GM12878 (cell line): ENCODE results near the gene VPS52. TPM values are rescaled to one million over a fixed set of nuclear protein-coding genes. Genes with fewer than 3 reads are reported as not detected.

Experiments
- ASH2L ChIP-seq: fragments of 300-600, 200-600 bp; sonication (generic); IDR thresholded peaks from 2 replicates; pipeline ENCODE4 v1.6.1; 2017; ENCODE audit warnings: low read depth, mild to moderate bottlenecking, borderline replicate concordance
- ATF2 ChIP-seq: IDR thresholded peaks from 2 replicates; pipeline ENCODE4 v1.6.1; 2012; ENCODE audit warnings: low read length, inconsistent platforms
- BCLAF1 ChIP-seq: fragments of 450-650 bp; IDR thresholded peaks from 2 replicates; pipeline ENCODE4 v1.6.1; 2017; ENCODE audit warnings: antibody characterized with exemption, mild to moderate bottlenecking, moderate library complexity
- CBFB ChIP-seq: IDR thresholded peaks from 2 replicates; pipeline ENCODE4 v1.6.1; 2016; ENCODE audit warnings: antibody characterized with exemption, low read depth
- CUX1 ChIP-seq: IDR thresholded peaks from 2 replicates; pipeline ENCODE4 v1.6.1; 2012; ENCODE audit warnings: improper control_type of control experiment, low read depth, low read length; ENCODE audit not compliant: insufficient replicate concordance
- DPF2 ChIP-seq: fragments of 450-650 bp; IDR thresholded peaks from 2 replicates; pipeline ENCODE4 v1.6.1; 2017; ENCODE audit warnings: mild to moderate bottlenecking
- MAX ChIP-seq: IDR thresholded peaks from 2 replicates; pipeline ENCODE4 v1.6.1; 2012; ENCODE audit warnings: low read depth, low read length, improper control_type of control experiment
- PAX5 ChIP-seq: IDR thresholded peaks from 2 replicates; pipeline ENCODE4 v1.6.1; 2011; ENCODE audit warnings: low read depth, low read length, borderline replicate concordance
- RCOR1 ChIP-seq: conservative IDR thresholded peaks from 2 replicates; pipeline ENCODE4 v1.6.1; 2012; ENCODE audit warnings: low read depth, low read length, improper control_type of control experiment
- RELA ChIP-seq: fragments of 450-650 bp; IDR thresholded peaks from 2 replicates; pipeline ENCODE4 v1.8.0; 2014; ENCODE audit warnings: borderline replicate concordance; ENCODE audit not compliant: partially characterized antibody
- SMARCA5 ChIP-seq: fragments of 450-650 bp; IDR thresholded peaks from 2 replicates; pipeline ENCODE4 v1.6.1; 2017; ENCODE audit warnings: mild to moderate bottlenecking
- SMC3 ChIP-seq: IDR thresholded peaks from 2 replicates; pipeline ENCODE4 v1.6.1; 2011; ENCODE audit warnings: low read length, improper control_type of control experiment, borderline replicate concordance
- SPI1 ChIP-seq: IDR thresholded peaks from 2 replicates; pipeline ENCODE4 v1.6.1; 2011; ENCODE audit warnings: low read depth, mild to moderate bottlenecking, low read length, moderate library complexity, borderline replicate concordance; ENCODE audit not compliant: insufficient read depth
- ZNF274 ChIP-seq: IDR thresholded peaks from one replicate; pipeline ENCODE4 v1.8.0; 2011; ENCODE audit not compliant: insufficient read length, insufficient read depth
- polyA plus RNA-seq, 11 experiments: library from polyadenylated mRNA; depleted of rRNA in 4 of 11; unstranded in 6 of 11; stranded (reverse) in 5 of 11; fragments of >200 nt; fragmentation: Nextera tagmentation in 4 of 11; fragmentation: Illumina TruSeq in 1 of 11; extraction: Ambion mirVana in 4 of 11; extraction: Trizol in 1 of 11; gene quantifications; 1 replicate in 1 of 11; 2 replicates in 10 of 11; pipeline versions ENCODE4 v1.2.1 to v1.2.3, GENCODE V29; 2011 to 2016; ENCODE audit warnings: inconsistent platforms in 2 of 11, missing spikeins in 2 of 11, low read depth in 1 of 11
- total RNA-seq, 4 experiments: library from RNA; depleted of rRNA in 3 of 4; stranded (reverse); fragments of >200 nt in 3 of 4; fragmentation: Illumina TruSeq in 1 of 4; extraction: Trizol in 1 of 4; gene quantifications; 2 replicates each; pipeline versions ENCODE4 v1.2.1 to v1.2.3, GENCODE V29; 2013 to 2021

VPS52 gene
- total and polyA plus RNA-seq, 10 of the 15 experiments (the other 5 are each of a cell fraction or from before 2014, with no cell fraction given): 11.3 to 52.7 (median 36.7) TPM

- TF ChIP-seq ATF2: no peak
- TF ChIP-seq CUX1: no peak
- TF ChIP-seq RELA: no peak
- TF ChIP-seq DPF2: peak; percentile 13; the same call in 1 of the 2 replicates
- TF ChIP-seq PAX5: peak; percentile 93
- no peak for TF ChIP-seq SMARCA5
- peak; percentile 62; the same call in 1 of the 2 replicates for TF ChIP-seq SPI1
- TF ChIP-seq CBFB: peak; percentile 8; the same call in 1 of the 2 replicates
- no peak for TF ChIP-seq RCOR1
- TF ChIP-seq ASH2L: no peak
- no peak for TF ChIP-seq ZNF274
- 0 out of 2 replicates have a peak, but pooled peaks have one; percentile 26 for TF ChIP-seq MAX
- 0 out of 2 replicates have a peak, but pooled peaks have one; percentile 2 for TF ChIP-seq SMC3
- no peak for TF ChIP-seq BCLAF1
Observed at GRCh38 chr6:33277663-33278391, 6.2 kb upstream of the VPS52 start (continued).
